Hippocampal formation (tissue), 2 donors: ENCODE data around the gene ADGRL4.
"Not testable (repeated sequence)": the region's sequence is repeated elsewhere in the genome, so short reads cannot be mapped to it uniquely, and the experiment has no call there.

Experiments used
- DNase-seq, 2 donors: peaks; one replicate each; lab custom pipeline; 2025; lab: John Stamatoyannopoulos, UW

ADGRL4 gene

DNA sequence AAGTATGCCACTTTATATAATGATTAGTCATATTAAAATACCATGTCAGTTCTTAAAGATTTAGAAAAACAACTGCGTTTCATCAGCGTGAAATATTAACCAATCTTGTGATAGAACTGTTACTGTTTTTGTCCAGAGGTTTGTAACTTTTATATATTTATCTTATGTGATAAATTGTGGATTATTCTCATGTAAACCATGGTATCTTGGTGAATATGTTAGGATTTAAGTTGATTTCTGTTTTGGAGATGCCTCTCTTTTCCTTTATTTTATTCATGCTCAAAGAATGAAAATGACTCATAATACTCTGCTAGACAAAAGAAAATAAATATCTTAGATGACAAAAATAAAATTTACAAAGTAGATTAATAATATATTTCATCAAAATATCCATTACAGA lies 88.4 kb downstream of the ADGRL4 start:
- no peak for DNase-seq

DNA sequence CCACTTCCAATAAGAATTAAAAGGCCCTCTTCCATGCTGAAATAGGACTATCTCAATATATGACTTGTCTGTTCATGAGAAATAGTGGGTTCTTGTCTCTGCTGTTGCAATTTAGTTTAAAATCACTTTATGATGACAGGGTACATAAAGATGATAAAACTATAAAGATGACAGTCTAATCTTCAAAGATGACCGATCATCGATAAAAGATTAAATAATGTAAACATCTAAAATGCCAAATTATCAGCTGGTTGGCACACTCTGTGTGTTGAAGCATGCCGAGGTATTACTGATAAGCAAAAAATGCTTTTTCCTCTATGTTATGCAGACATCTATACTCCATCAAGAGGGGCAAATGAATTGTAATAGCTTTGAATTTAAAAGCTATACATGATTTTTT lies 89.5 kb downstream of the ADGRL4 start:
- no peak for DNase-seq

DNA sequence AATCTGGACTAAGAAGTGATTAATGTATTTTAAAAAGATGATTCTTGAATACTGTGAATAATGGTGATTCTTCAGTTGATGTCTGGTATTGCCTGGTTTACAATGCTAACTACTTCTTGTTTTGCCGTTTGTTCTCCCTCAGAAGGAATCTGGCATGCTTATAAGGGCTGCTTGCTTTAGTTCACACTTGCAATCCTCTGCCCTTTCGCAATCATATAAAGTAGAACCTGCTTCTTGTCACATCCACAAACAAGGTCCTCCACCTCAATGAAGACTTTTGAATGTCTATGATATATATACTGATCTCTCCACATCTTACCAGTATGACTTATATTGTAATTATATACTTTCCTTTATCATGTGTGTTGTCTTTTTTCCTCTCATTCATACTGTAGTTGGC lies 92.6 kb downstream of the ADGRL4 start:
- no peak for DNase-seq

DNA sequence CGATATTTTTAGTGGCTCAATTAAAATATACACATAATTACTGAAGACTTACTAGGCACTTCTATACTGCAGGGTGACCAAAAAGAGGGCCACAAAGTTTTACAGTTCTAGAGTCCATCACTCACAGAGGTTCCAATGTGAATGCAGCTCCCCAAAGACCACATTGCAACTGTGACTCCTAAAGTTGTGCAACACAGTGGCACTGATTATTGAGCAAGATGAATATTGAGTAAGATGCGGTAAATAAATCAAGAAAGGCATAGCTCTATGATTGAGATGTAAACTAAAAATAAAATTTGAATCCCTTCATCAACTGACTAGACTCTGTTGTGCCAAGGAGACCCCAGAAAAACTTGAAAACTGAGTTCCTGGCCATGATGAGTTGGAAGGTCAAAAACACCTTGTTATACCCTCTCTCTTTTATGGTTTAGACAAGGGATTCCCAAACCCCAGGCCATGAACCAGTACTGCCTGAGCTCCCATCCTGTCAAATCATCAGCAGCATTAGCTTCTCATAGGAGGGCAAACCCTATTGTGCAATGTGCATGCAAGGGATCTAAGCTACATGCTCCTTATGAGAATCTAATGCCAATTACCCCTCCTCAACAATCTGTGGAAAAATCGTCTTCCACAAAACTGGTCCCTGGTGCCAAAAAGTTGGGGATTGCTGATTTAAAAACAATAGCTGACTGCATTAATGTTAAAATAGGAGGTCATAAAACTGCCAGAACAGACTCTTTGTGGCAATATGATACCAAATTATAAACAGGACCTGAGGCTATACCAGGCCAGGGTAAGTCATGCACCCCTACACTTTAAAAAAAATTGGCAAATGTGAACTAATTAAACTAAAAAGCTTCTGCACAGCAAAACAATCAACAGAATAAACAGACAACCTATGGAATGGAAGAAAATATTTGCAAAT lies 94.3 kb downstream of the ADGRL4 start:
- DNase-seq = no peak

DNA sequence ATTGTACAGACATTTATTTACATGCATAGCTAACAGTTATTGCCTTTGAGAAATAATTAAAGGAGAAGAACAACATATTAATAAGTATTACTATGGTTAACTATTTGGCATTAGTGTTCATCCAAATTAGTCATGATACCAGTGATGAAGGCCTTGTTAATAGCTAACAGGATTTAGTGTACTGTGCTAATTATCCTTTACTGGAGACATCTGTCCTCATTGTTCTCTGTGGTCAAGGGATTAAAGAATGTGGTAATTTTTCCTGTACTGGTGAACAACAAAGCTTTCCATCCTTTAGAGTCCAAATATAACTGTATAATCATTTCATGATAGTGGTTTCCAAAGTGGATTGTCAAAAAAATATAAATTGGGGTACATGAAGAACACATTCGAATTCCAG lies 103.9 kb downstream of the ADGRL4 start:
- no peak for DNase-seq

DNA sequence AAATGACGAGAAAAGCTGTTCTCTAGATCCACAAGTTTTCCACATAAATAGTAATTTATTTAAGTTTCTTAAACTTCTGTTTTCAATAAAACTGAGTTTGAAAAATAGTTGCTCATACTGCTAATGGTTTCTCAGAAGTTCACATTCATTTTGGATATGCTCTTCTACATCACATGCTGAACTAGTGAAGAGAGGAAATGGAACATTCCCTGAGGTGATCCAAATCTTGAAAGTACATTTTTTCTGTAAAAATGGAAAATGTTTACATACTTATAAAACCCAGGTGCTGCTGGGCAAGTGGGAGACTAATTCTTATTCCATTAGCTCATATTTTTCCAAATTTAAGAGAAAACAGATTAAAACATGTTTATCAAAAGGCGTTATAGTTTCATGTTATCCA lies 111.7 kb downstream of the ADGRL4 start:
- DNase-seq = no peak

DNA sequence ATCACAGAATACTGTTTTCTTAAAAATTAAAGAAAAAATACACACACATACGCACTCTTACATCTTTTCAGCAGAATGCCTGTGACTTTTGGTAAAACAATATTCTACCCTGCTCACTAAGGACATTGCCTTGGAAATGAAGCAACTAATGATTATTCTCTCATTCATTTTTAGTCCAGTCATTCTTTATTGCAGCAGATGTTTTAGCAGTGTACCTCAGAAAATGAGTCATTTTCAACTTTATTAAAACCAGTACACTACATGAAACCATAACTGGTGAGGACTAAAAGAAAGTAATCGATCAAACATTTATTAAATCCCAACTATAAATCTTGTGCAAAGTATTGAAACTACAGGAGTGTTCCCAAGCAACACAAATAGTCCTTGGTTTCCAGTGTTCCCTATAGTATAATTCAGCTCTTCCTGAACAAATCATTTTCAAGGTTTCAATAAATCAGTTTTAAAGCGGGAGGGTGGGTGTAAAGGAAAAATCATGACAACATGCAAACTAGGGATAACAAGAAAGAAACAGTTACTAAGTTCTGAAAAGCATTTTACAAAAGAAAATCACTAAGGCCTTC lies 114.2 kb downstream of the ADGRL4 start:
- no peak for DNase-seq

DNA sequence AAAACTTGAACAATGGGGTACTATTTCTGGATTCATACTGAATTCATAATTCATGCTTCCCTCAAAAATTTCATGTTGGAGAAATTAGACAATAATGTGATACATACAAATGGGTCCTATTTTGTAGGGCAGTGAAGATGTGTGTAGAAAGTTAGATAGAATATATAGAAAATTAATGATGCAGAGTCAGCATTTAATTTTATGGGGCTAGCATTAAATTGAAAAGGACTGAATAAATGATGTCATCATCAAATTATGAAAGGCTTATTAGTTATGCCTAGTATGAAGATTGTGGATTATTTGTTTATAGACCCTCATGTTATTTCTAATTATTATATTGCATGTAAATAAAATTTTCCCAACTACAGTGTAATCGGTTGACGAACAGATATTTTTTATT lies 119.1 kb downstream of the ADGRL4 start:
- no peak for DNase-seq

DNA sequence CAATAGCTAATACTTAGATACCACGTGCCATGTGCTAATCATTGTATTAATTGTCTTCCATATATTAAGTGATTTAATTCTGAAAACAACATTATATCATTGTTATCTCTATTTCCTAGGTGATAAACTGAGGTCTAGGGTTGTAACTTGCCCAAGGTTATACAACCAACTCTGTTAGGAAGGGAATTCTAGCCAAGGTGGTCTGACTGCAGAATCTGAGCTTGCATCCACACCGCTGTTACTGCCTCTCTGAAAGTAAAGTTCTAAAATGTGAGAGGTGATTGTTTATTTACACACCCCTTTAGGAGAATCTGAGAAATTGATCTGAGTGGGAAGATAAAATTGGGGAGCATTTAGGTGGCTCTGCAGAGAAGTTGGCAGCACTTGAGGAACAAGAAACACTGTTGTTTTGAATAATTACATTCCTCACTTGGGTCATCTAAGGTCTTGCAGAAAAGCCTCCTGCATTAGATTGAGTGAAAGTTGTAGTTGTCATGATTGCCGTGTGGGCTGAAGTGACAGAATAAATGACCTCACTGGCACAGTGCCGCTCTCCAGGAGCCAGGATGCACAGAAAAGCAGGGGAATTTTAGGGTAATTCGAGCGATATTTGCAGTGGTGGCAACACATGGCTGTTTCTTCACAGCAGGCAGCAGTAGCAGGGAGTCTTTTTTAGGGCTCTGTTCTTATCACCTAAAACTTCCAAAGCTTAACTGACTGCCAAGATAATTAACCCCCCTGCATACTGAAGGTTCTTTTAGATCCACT lies 121.7 kb downstream of the ADGRL4 start:
- no peak for DNase-seq

DNA sequence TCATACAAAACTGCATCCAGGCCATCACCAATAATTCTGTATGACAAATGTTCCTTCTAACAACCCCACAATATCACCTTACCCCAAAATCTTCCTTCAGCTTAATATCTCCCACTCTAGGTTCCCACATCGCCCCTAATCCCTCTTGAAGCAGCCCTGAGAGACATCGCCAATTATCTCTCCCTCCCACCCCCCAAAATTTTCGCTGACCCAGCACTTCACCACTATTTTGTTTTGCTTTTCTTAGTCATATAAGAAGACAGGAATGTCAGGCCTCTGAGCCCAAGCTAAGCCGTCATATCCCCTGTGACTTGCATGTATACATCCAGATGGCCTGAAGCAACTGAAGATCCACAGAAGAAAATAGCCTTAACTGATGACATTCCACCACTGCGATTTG lies 126.3 kb downstream of the ADGRL4 start:
- no peak for DNase-seq

DNA sequence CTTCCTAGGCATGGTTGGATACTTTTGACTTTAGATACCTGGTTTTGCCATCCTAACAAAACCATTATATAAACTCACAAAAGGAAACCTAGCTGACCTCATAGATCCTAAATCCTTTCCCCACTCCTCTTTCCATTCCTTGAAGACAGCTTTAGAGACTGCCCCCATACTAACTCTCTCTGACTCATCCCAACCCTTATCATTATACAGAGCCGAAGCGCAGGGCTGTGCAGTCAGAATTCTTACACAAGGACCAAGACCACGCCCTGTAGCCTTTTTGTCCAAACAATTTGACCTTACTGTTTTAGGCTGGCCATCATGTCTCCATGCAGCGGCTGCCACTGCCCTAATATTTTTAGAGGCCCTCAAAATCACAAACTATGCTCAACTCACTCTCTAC lies 130.5 kb downstream of the ADGRL4 start:
- not testable (repeated sequence) for DNase-seq

DNA sequence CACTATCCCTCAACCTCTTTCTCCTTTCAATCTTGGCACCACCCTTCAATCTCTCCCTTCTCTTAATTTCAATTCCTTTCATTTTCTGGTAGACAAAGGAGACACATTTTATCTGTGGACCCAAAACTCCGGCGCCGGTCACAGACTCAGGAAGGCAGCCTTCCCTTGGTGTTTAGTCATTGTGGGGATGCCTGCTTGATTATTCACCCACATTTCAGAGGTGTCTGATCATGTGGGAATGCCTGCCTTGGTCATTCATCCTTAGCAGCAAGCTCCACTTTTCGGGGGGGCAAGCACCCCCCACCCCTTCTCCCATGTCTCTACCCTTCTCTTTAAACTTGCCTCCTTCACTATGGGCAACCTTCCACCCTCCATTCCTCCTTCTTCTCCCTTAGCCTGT lies 133.7 kb downstream of the ADGRL4 start:
- not testable (repeated sequence) for DNase-seq

DNA sequence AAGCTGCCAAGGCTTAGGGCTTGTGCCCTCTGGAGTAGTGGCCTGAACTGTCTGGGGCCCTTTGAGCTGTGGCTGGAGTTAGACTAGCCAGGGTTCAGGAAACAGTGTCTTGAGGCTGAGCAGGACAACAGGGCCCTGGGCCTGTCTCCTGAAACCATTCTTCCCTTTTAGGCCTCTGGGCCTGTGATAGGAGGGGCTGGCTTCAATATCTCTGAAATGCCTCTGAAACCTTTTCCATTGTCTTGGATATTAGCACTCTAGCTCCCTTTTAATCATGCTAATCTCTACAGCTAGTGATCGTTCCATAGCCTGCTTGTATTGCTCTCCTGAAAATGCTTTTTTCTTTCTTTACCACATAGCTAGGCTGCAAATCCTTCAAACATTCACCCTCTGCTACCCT lies 135.3 kb downstream of the ADGRL4 start:
- no peak for DNase-seq

DNA sequence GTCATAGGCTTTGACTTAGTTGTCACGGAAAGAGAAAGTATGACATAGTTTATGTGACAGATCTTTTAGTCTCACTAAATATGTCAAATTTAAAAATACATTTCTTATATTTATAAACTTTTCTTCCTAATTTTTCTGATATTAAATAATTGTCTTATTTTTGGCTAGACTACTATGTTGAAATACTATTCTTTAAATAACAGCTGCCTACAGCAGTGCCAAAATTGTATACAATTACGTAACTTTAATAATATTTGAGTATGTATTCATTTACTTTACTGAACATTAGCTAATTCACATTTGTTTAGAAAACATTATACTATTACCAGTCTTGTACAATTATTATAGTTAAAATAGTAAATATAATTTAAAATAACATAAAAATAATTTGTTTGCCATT lies 137.4 kb downstream of the ADGRL4 start:
- DNase-seq = no peak

DNA sequence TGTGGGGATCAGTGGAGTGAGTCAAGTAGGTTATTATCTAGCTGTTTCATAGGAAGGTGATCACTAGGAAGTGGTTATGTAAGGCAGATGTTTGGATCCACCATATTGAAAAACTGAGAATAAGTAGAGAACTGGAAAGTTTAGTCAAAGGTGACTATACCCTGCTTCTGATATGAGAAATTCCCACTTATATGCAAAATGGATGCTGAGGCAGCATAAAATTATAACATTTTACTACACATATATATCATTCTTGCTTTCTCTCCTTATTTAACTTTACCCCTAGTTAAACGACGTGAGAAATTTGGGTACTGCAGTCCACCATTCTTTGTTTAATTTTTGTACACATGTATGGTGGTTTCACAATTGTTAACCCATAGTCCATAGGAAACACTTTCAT lies 142.4 kb downstream of the ADGRL4 start:
- DNase-seq = no peak

DNA sequence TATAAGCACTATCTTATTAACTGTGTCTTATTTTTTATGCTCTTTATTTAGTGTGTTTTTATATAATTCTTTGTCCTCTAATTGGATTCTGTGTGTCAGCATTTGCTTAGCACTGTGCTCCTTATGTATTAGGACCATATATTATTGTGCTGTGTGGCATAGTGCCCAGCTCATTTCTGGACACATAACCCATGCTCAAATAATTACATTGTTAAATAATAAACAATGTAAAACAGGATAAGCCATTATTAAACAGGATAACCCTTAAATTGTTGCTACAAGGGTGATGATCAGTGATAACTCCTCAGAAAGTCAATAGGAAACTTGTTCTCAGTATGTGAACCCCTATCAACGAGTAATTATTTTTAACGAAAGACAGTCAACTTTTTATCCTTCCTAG lies 150.4 kb downstream of the ADGRL4 start:
- no peak for DNase-seq

DNA sequence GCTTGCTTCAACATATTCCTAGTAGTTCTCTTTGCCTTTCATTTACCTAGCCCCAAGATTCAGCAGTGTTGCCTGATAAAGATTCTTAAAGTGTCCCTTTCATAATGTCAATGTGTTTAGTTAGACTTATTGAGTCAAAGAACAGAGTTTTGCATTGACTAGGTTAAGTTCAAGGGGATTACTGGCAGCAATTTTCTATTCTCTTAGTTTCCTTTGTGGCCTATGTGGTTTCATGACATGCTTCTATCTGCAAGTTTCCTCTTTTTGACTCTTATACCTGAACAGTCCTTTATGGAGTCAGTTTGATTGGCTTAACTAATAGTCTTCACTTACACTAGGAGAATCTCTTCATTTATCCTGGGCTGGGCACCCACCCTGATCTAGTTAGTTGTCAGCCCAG lies 151.3 kb downstream of the ADGRL4 start:
- no peak for DNase-seq

DNA sequence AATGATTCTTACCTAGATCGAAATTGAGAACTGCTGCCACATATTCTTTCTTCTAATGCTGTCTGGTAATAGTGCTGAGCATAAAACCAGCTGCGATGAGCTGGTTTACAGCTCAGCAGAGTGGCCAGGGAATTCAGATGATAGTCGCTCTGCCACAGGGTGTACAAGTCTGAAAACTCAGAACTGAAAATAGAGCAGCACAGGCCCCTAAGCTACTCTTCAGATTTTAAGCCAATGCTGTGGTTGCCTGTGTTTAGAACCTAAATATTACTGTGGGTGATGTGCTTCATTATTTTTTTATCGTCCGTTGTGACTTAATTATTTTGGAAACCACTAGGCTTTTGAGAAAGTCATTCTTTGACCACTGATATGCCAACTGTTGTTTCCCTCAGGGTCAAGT lies 152.0 kb downstream of the ADGRL4 start:
- no peak for DNase-seq

DNA sequence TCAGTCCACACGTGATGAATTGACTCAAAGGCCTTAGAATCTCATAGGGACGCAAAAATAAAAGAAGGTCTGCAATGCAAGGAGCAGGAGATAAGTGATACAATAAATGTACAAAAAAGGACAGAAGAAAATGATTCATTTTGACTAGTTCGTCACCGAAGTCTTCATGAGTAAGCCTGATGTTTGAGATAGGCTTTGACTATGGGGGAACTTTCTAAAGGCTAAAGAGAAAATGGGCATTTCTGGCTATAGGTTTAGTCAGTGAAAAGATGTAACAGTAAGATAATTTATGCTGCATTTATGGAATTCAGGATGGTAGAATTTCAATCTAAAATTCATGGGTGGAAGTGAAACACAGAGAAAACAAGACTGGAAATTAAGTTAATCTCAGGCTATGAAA lies 163.0 kb downstream of the ADGRL4 start:
- no peak for DNase-seq

DNA sequence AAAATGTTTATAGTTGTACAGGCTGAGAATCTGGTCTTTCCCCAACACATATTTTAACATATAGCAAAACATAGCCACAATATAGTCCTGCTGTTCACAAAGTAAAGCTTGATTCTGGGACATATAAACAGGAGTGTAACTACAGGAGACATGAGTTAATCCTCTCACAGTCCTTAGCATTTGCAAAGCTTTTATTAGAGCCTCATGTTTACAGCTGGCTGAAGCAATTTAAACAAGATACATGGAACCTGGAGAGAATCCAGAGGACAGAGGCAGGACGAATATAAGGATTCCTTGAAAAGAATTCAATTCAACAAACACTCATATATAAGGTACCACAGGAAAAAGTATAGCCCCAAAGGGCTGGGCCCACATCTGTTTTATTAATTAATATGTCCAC lies 163.4 kb downstream of the ADGRL4 start:
- no peak for DNase-seq

DNA sequence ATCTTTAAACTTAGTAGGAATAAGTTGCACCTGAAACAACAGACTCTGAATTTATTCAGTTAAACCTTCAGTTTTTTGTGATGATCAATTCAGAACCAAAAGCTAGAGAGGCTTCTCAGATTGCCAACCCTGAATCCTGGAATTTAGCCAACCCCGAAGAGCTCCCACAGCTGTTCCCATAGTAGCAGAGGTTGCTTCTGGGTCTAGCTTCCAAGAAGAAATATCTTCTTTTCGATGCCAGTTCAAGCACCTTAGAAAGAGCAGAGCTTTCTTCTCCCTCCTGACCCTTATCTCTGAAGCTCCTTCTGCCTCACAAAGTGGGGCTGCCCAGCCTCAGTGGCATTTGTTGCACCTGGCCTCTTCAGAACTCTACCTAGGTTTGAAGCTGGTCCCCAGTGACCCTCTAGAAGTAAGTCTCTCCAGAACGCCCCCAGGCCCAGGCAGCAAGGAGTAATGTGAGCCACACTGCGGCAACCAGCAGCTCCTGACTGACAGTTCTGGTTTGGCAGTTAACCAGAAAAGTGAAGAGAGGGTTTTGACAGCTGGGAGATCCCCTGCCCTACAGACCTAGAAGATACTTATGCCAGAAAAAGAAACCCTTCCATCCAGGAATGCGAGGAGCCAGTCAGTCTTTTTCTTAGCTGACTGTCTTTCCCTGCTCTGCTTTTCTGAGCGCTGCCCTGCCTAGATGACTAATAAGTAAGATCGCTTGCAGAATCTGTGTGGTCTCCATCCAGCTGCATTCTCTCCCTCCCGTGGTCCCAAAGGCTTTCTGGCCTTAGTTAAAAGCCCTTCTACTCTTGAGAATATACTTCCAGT lies 165.9 kb downstream of the ADGRL4 start:
- DNase-seq = no peak
